Fibroblast of lung (primary cell): ENCODE results near the gene FAM193A. TPM values are rescaled to one million over a fixed set of nuclear protein-coding genes. Genes with fewer than 3 reads are reported as not detected.

ENCODE experiments used
- DNase-seq, 2 donors: peaks; one replicate each; pipeline versions ENCODE4 v3.0.0 to v3.0.0-alpha.2; 2010; ENCODE audit warnings: low read depth in 2 of 2
- H2AFZ ChIP-seq: 2 replicates; pipeline ENCODE4 v1.5.1; 2012; ENCODE audit warnings: low read length, control low read depth, inconsistent platforms
- H3K27ac ChIP-seq: 2 replicates; pipeline ENCODE4 v1.5.1; 2011; ENCODE audit warnings: low read length, control low read depth; ENCODE audit not compliant: insufficient read depth
- H3K27me3 ChIP-seq: 2 replicates; pipeline ENCODE4 v1.5.1; 2011; ENCODE audit warnings: mild to moderate bottlenecking, low read length; ENCODE audit not compliant: control insufficient read depth, insufficient read depth
- H3K36me3 ChIP-seq: 2 replicates; pipeline ENCODE4 v1.5.1; 2011; ENCODE audit warnings: low read length; ENCODE audit not compliant: control insufficient read depth, insufficient read depth
- H3K4me1 ChIP-seq: 2 replicates; pipeline ENCODE4 v1.5.1; 2011; ENCODE audit warnings: low read length; ENCODE audit not compliant: control insufficient read depth, insufficient read depth; ENCODE audit errors: extremely low read depth
- H3K4me2 ChIP-seq: 2 replicates; pipeline ENCODE4 v1.5.1; 2011; ENCODE audit warnings: low read length, control low read depth; ENCODE audit not compliant: insufficient read depth; ENCODE audit errors: extremely low read depth
- H3K4me3 ChIP-seq, 4 experiments: fragments of 200-600 bp in 1 of 4; sonication (generic) in 1 of 4; replicated peaks in 1 of 4; 2 replicates each; pipeline ENCODE4 v1.5.1; 2011 to 2016; ENCODE audit warnings: low read length in 4 of 4, low read depth in 3 of 4, mild to moderate bottlenecking in 3 of 4, control low read depth in 2 of 4, inconsistent platforms in 1 of 4, mixed read lengths in 1 of 4; ENCODE audit not compliant: insufficient read depth in 1 of 4; ENCODE audit errors: control extremely low read depth in 1 of 4
- H3K79me2 ChIP-seq: 2 replicates; pipeline ENCODE4 v1.5.1; 2012; ENCODE audit warnings: mild to moderate bottlenecking, low read length, inconsistent platforms; ENCODE audit not compliant: control insufficient read depth, insufficient read depth
- H3K9ac ChIP-seq: 2 replicates; pipeline ENCODE4 v1.5.1; 2011; ENCODE audit warnings: mild to moderate bottlenecking, low read length, control low read depth; ENCODE audit not compliant: insufficient read depth
- H3K9me3 ChIP-seq: 2 replicates; pipeline ENCODE4 v1.5.1; 2012; ENCODE audit warnings: low read depth, low read length; ENCODE audit not compliant: control insufficient read depth, insufficient read depth
- H4K20me1 ChIP-seq: 2 replicates; pipeline ENCODE4 v1.5.1; 2011; ENCODE audit warnings: low read length; ENCODE audit not compliant: control insufficient read depth, insufficient read depth; ENCODE audit errors: extremely low read depth
- EZH2 ChIP-seq: IDR thresholded peaks from 2 replicates; pipeline ENCODE4 v1.5.1; 2012; ENCODE audit warnings: low read length, control low read depth, mild to moderate bottlenecking; ENCODE audit errors: missing control alignments
- polyA plus RNA-seq, 2 donors: library from polyadenylated mRNA; depleted of rRNA in 1 of 2; stranded (reverse) in 1 of 2; unstranded in 1 of 2; fragments of >200 nt; gene quantifications; 2 replicates each; pipeline ENCODE4 v1.2.1, GENCODE V29; 2011 to 2012; ENCODE audit warnings: missing spikeins in 1 of 2
- total RNA-seq: library from RNA; depleted of rRNA; stranded (reverse); fragments of >200 nt; gene quantifications from 2 replicates; pipeline ENCODE4 v1.2.1, GENCODE V29; 2014
- TF ChIP-seq, protein P1 (sequence below), 2 donors: IDR thresholded peaks in 1 of 2; conservative IDR thresholded peaks in 1 of 2; 1 replicate in 1 of 2; 2 replicates in 1 of 2; pipeline ENCODE4 v1.5.1; 2011 to 2012; ENCODE audit warnings: low read length in 2 of 2, control low read depth in 1 of 2, inconsistent platforms in 1 of 2, low read depth in 1 of 2, mild to moderate bottlenecking in 1 of 2

The FAM193A gene
- total and polyA plus RNA-seq, 2 donors (not counting 1 experiment from before 2014, with no cell fraction given): 5.6 to 10.9 TPM

DNA sequence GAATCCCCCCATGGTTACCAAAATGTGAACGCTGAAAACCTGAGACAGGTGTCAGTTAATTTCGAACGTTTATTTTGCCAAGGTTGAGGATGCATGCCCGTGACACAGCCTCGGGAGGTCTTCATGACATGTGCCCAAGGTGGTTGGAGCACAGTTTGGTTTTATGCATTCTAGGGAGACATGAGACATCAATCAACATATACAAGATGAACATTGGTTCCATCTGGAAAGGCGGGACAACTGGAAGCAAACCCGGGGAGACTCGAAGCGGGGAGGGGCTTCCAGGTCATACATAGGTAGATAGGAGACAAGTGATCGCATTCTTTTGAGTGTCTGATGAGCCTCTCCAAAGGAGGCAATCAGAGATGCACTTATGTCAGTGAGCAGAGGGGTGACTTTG, 245.5 kb downstream of the FAM193A start:
- no peak for DNase-seq
- H3K36me3 ChIP-seq: no peaks in the 10 kb centered on the region
- H4K20me1 ChIP-seq: no peaks in the 10 kb centered on the region
- no peak overlapping the region for H3K9ac ChIP-seq
- no peaks in the 10 kb centered on the region for H3K79me2 ChIP-seq
- no peak overlapping the region for H3K27ac ChIP-seq
- no peaks in the 10 kb centered on the region for H3K4me1 ChIP-seq
- H3K9me3 ChIP-seq: no peaks in the 10 kb centered on the region
- H3K4me2 ChIP-seq: no peak overlapping the region
- H2AFZ ChIP-seq: no peak overlapping the region
- no peak overlapping the region for H3K4me3 ChIP-seq
- TF ChIP-seq, protein P1, sequence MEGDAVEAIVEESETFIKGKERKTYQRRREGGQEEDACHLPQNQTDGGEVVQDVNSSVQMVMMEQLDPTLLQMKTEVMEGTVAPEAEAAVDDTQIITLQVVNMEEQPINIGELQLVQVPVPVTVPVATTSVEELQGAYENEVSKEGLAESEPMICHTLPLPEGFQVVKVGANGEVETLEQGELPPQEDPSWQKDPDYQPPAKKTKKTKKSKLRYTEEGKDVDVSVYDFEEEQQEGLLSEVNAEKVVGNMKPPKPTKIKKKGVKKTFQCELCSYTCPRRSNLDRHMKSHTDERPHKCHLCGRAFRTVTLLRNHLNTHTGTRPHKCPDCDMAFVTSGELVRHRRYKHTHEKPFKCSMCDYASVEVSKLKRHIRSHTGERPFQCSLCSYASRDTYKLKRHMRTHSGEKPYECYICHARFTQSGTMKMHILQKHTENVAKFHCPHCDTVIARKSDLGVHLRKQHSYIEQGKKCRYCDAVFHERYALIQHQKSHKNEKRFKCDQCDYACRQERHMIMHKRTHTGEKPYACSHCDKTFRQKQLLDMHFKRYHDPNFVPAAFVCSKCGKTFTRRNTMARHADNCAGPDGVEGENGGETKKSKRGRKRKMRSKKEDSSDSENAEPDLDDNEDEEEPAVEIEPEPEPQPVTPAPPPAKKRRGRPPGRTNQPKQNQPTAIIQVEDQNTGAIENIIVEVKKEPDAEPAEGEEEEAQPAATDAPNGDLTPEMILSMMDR (conservative IDR thresholded peaks at IDR 0.05 in 1 of 2, IDR thresholded peaks at IDR 0.05 in 1 of 2; ENCODE audit: low read depth in 1 of 2, low read length in 2 of 2): no peak
- no peak for TF ChIP-seq EZH2
- no peaks in the 10 kb centered on the region for H3K27me3 ChIP-seq

Other genes with a start within 250 kb of the FAM193A start
- gene ZFYVE28, start 118.0 kb upstream of the FAM193A start, total RNA-seq: 8.2 and 11.6 TPM in 2 replicates
- gene ZFYVE28, start 118.0 kb upstream of the FAM193A start, polyA plus RNA-seq: 2.4 and 5.0 TPM in 2 replicates
- gene CFAP99, start 117.7 kb upstream of the FAM193A start, total RNA-seq: under 0.01 TPM in 1 of 2 replicates, not detected in the other
- gene CFAP99, start 117.7 kb upstream of the FAM193A start, polyA plus RNA-seq: not detected in 2 replicates
- 32.4 and 45.6 TPM in 2 replicates for gene RNF4, start 67.5 kb upstream of the FAM193A start, total RNA-seq
- gene RNF4, start 67.5 kb upstream of the FAM193A start, polyA plus RNA-seq: 72.4 and 89.4 TPM in 2 replicates
- gene TNIP2, start 219.7 kb downstream of the FAM193A start, total RNA-seq: 56.5 and 61.9 TPM in 2 replicates
- gene TNIP2, start 219.7 kb downstream of the FAM193A start, polyA plus RNA-seq: 19.2 and 21.8 TPM in 2 replicates